SU-DHL-6 (cell line): Measurements from ENCODE around the gene BBX.

Experiments used
- H2AFZ ChIP-seq: fragments of 200-600 bp; sonication (generic); 2 replicates; pipeline ENCODE4 v1.6.1; 2014; ENCODE audit warnings: low read depth, mild to moderate bottlenecking, moderate library complexity, mixed read lengths, antibody characterized with exemption, low read length; ENCODE audit not compliant: severe bottlenecking
- H3F3A ChIP-seq: fragments of 200-600 bp; shearing (Covaris generic); 2 replicates; pipeline ENCODE4 v1.6.0; 2016; ENCODE audit warnings: antibody characterized with exemption, mild to moderate bottlenecking; ENCODE audit not compliant: insufficient read depth
- H3K27ac ChIP-seq: fragments of 200-600 bp; sonication (generic); 2 replicates; pipeline ENCODE4 v1.5.1; 2016; ENCODE audit warnings: low read depth, mild to moderate bottlenecking, low read length, moderate library complexity, mixed read lengths
- H3K27me3 ChIP-seq: fragments of 200-600 bp; sonication (generic), shearing (Covaris generic); 2 replicates; pipeline ENCODE4 v1.6.0; 2014; ENCODE audit warnings: mild to moderate bottlenecking, low read length
- H3K36me3 ChIP-seq: fragments of 200-600 bp; sonication (generic); 2 replicates; pipeline ENCODE4 v1.6.1; 2014; ENCODE audit warnings: mild to moderate bottlenecking, low read length, mixed read lengths
- H3K4me2 ChIP-seq: fragments of 300-600, 200-600 bp; shearing (Covaris generic), sonication (generic); 2 replicates; pipeline ENCODE4 v1.6.0; 2014; ENCODE audit warnings: low read length, low read depth, mild to moderate bottlenecking; ENCODE audit not compliant: poor library complexity, severe bottlenecking
- H3K4me3 ChIP-seq: fragments of 200-600 bp; sonication (generic); 2 replicates; pipeline ENCODE4 v1.5.1; 2014; ENCODE audit warnings: antibody characterized with exemption, low read length, mild to moderate bottlenecking, mixed read lengths; ENCODE audit not compliant: insufficient read depth, poor library complexity, severe bottlenecking
- H3K79me2 ChIP-seq: fragments of 200-600 bp; sonication (generic); 2 replicates; pipeline ENCODE4 v1.6.1; 2014; ENCODE audit warnings: mild to moderate bottlenecking, low read length, moderate library complexity; ENCODE audit not compliant: insufficient read depth
- H3K9ac ChIP-seq: fragments of 200-600 bp; sonication (generic); 2 replicates; pipeline ENCODE4 v1.7.0; 2014; ENCODE audit warnings: mild to moderate bottlenecking, low read length
- H3K9me2 ChIP-seq: fragments of 200-600 bp; sonication (generic); replicated peaks from 2 replicates; pipeline ENCODE4 v1.6.1; 2014; ENCODE audit warnings: low read length; ENCODE audit not compliant: insufficient read depth
- H3K9me3 ChIP-seq: fragments of 200-600 bp; sonication (generic); 2 replicates; pipeline ENCODE4 v1.6.1; 2014; ENCODE audit warnings: low read length, mixed read lengths; ENCODE audit not compliant: insufficient read depth
- H4K20me1 ChIP-seq: fragments of 200-600 bp; sonication (generic); 2 replicates; pipeline ENCODE4 v1.6.1; 2014; ENCODE audit warnings: low read depth, mild to moderate bottlenecking, antibody characterized with exemption, low read length, moderate library complexity, mixed read lengths
- CTCF ChIP-seq: fragments of 200-600 bp; sonication (generic); IDR thresholded peaks from one replicate; pipeline ENCODE4 v1.5.1; 2017; ENCODE audit warnings: antibody characterized with exemption, mild to moderate bottlenecking, low read length, moderate library complexity; ENCODE audit not compliant: insufficient read depth, poor library complexity, severe bottlenecking
- EZH2phosphoT487 ChIP-seq: fragments of 200-600 bp; sonication (generic), shearing (Covaris generic); conservative IDR thresholded peaks from 2 replicates; pipeline ENCODE4 v1.6.1; 2018; ENCODE audit warnings: mild to moderate bottlenecking, antibody characterized with exemption, low read length, moderate library complexity, mixed read lengths

Gene BBX

GRCh38 chr3:107819656-107820055 lies 296.9 kb downstream of the BBX start:
- Histone ChIP-seq H3K4me3 (no peak overlapping the region), H3K9me2 (no peaks in the 10 kb centered on the region), H3K36me3 (no peaks in the 10 kb centered on the region), H3K4me2 (no peak overlapping the region), H3K9me3 (no peaks in the 10 kb centered on the region), H4K20me1 (no peaks in the 10 kb centered on the region), H2AFZ (no peak overlapping the region), H3K9ac (no peak overlapping the region), H3K79me2 (no peaks in the 10 kb centered on the region), H3K27me3 (no peaks in the 10 kb centered on the region), H3F3A (no peaks in the 10 kb centered on the region), H3K27ac (no peak overlapping the region)
- TF ChIP-seq CTCF (no peak), EZH2phosphoT487 (no peak)

- Histone ChIP-seq H3K36me3 (no peaks in the 10 kb centered on the region), H2AFZ (no peak overlapping the region), H3K9me3 (no peaks in the 10 kb centered on the region), H3K9ac (no peak overlapping the region), H4K20me1 (no peaks in the 10 kb centered on the region), H3K4me2 (no peak overlapping the region), H3K79me2 (no peaks in the 10 kb centered on the region), H3K4me3 (no peak overlapping the region), H3F3A (no peaks in the 10 kb centered on the region), H3K27me3 (no peaks in the 10 kb centered on the region), H3K9me2 (no peaks in the 10 kb centered on the region), H3K27ac (no peak overlapping the region)
- TF ChIP-seq CTCF = no peak
- TF ChIP-seq EZH2phosphoT487 = no peak
Observed at GRCh38 chr3:107822308-107822707, 299.5 kb downstream of the BBX start.

- no peaks in the 10 kb centered on the region for H3K27me3 ChIP-seq
- no peak overlapping the region for H3K4me2 ChIP-seq
- no peak overlapping the region for H2AFZ ChIP-seq
- H3K9me3 ChIP-seq = no peaks in the 10 kb centered on the region
- no peak for TF ChIP-seq EZH2phosphoT487
- no peak for TF ChIP-seq CTCF
- no peak overlapping the region for H3K9ac ChIP-seq
- no peak overlapping the region for H3K27ac ChIP-seq
- no peaks in the 10 kb centered on the region for H3K9me2 ChIP-seq
- H3F3A ChIP-seq = no peaks in the 10 kb centered on the region
- no peaks in the 10 kb centered on the region for H4K20me1 ChIP-seq
- H3K79me2 ChIP-seq = no peaks in the 10 kb centered on the region
- no peak overlapping the region for H3K4me3 ChIP-seq
- H3K36me3 ChIP-seq = no peaks in the 10 kb centered on the region
Observed at GRCh38 chr3:107824822-107825371, 302.1 kb downstream of the BBX start.

- Histone ChIP-seq H3K4me2 (no peak overlapping the region), H3K27ac (no peak overlapping the region), H3K9me2 (no peaks in the 10 kb centered on the region), H3K79me2 (no peaks in the 10 kb centered on the region), H3K4me3 (no peak overlapping the region), H2AFZ (no peak overlapping the region), H4K20me1 (no peaks in the 10 kb centered on the region), H3K27me3 (no peaks in the 10 kb centered on the region), H3K36me3 (no peaks in the 10 kb centered on the region), H3K9ac (no peak overlapping the region), H3K9me3 (no peaks in the 10 kb centered on the region), H3F3A (no peaks in the 10 kb centered on the region)
- TF ChIP-seq EZH2phosphoT487 (no peak), CTCF (no peak)
Observed at GRCh38 chr3:107825556-107825955, 302.8 kb downstream of the BBX start.
